GM12878 (cell line): Measurements from ENCODE around the gene BCS1L. TPM values are rescaled to one million over a fixed set of nuclear protein-coding genes. Genes with fewer than 3 reads are reported as not detected.

ENCODE experiments used
- CBX5 ChIP-seq: sonication (generic); IDR thresholded peaks from 2 replicates; pipeline ENCODE4 v1.6.1; 2016; ENCODE audit warnings: low read depth, moderate library complexity, mild to moderate bottlenecking, inconsistent platforms
- EED ChIP-seq: sonication (generic); IDR thresholded peaks from 2 replicates; pipeline ENCODE4 v1.6.1; 2016; ENCODE audit warnings: antibody characterized with exemption, low read depth
- FOXM1 ChIP-seq: IDR thresholded peaks from 2 replicates; pipeline ENCODE4 v1.6.1; 2012; ENCODE audit warnings: low read depth, mild to moderate bottlenecking, inconsistent platforms, low read length, moderate library complexity
- IKZF1 ChIP-seq: fragments of 450-650 bp; conservative IDR thresholded peaks from 2 replicates; pipeline ENCODE4 v1.6.1; 2017; ENCODE audit warnings: antibody characterized with exemption, mild to moderate bottlenecking
- JUNB ChIP-seq: IDR thresholded peaks from 2 replicates; pipeline ENCODE4 v1.6.1; 2016; ENCODE audit warnings: antibody characterized with exemption, mild to moderate bottlenecking
- MEF2A ChIP-seq: IDR thresholded peaks from 2 replicates; pipeline ENCODE4 v1.6.1; 2011; ENCODE audit warnings: low read depth, mild to moderate bottlenecking, low read length, moderate library complexity; ENCODE audit not compliant: insufficient read depth
- MTA3 ChIP-seq: IDR thresholded peaks from 2 replicates; pipeline ENCODE4 v1.6.1; 2012; ENCODE audit warnings: low read length, inconsistent platforms, borderline replicate concordance
- POLR2AphosphoS5 ChIP-seq: IDR thresholded peaks from 2 replicates; pipeline ENCODE4 v1.6.1; 2011; ENCODE audit warnings: mild to moderate bottlenecking, low read length, inconsistent platforms
- ZBED1 ChIP-seq: IDR thresholded peaks from 2 replicates; pipeline ENCODE4 v1.6.1; 2016; ENCODE audit warnings: borderline replicate concordance
- polyA plus RNA-seq, 11 experiments: library from polyadenylated mRNA; depleted of rRNA in 4 of 11; unstranded in 6 of 11; stranded (reverse) in 5 of 11; fragments of >200 nt; fragmentation: Nextera tagmentation in 4 of 11; fragmentation: Illumina TruSeq in 1 of 11; extraction: Ambion mirVana in 4 of 11; extraction: Trizol in 1 of 11; gene quantifications; 1 replicate in 1 of 11; 2 replicates in 10 of 11; pipeline versions ENCODE4 v1.2.1 to v1.2.3, GENCODE V29; 2011 to 2016; ENCODE audit warnings: inconsistent platforms in 2 of 11, missing spikeins in 2 of 11, low read depth in 1 of 11
- total RNA-seq, 4 experiments: library from RNA; depleted of rRNA in 3 of 4; stranded (reverse); fragments of >200 nt in 3 of 4; fragmentation: Illumina TruSeq in 1 of 4; extraction: Trizol in 1 of 4; gene quantifications; 2 replicates each; pipeline versions ENCODE4 v1.2.1 to v1.2.3, GENCODE V29; 2013 to 2021
- TF ChIP-seq, protein P1 (sequence below): IDR thresholded peaks from 2 replicates; pipeline ENCODE4 v1.6.1; 2012; ENCODE audit warnings: low read length, inconsistent platforms
- TF ChIP-seq, protein P2 (sequence below): fragments of 150-350 bp; IDR thresholded peaks from 2 replicates; pipeline ENCODE4 v1.6.1; 2014; ENCODE audit warnings: mild to moderate bottlenecking, low read depth, low read length
- TF ChIP-seq, protein P3 (sequence below): IDR thresholded peaks from 2 replicates; pipeline ENCODE4 v1.6.1; 2012; ENCODE audit warnings: low read depth, low read length, improper control_type of control experiment

The BCS1L gene
- total and polyA plus RNA-seq, 10 of the 15 experiments (the other 5 are each of a cell fraction or from before 2014, with no cell fraction given) = 40.4 to 114 (median 65.2) TPM

DNA sequence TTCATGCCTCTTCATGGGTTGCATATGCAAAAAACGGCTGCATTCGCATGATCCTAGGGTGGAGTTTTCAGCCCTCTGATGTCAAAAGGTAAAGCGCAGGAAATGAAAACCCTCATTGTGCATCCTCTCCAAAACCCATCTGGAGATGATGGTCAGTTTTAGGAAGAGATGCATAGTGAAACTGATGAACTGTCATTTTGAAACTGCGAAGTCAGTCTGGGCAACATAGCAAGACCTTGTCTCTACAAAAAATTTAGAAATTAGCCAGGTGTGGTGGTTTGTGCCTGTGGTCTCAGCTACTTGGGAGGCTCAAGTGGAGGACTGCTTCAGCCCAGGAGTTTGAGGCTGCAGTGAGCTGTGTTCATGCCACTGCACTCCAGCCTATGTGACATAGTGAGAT is 48.6 kb downstream of the BCS1L start (continued):
- TF ChIP-seq, protein P1, sequence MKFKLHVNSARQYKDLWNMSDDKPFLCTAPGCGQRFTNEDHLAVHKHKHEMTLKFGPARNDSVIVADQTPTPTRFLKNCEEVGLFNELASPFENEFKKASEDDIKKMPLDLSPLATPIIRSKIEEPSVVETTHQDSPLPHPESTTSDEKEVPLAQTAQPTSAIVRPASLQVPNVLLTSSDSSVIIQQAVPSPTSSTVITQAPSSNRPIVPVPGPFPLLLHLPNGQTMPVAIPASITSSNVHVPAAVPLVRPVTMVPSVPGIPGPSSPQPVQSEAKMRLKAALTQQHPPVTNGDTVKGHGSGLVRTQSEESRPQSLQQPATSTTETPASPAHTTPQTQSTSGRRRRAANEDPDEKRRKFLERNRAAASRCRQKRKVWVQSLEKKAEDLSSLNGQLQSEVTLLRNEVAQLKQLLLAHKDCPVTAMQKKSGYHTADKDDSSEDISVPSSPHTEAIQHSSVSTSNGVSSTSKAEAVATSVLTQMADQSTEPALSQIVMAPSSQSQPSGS = peak; percentile 41; the same call in 1 of the 2 replicates
- TF ChIP-seq ZBED1 = 0 out of 2 replicates have a peak, but pooled peaks have one; percentile 29
- TF ChIP-seq, protein P2, sequence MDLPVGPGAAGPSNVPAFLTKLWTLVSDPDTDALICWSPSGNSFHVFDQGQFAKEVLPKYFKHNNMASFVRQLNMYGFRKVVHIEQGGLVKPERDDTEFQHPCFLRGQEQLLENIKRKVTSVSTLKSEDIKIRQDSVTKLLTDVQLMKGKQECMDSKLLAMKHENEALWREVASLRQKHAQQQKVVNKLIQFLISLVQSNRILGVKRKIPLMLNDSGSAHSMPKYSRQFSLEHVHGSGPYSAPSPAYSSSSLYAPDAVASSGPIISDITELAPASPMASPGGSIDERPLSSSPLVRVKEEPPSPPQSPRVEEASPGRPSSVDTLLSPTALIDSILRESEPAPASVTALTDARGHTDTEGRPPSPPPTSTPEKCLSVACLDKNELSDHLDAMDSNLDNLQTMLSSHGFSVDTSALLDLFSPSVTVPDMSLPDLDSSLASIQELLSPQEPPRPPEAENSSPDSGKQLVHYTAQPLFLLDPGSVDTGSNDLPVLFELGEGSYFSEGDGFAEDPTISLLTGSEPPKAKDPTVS = no peak
- peak; percentile 34; the same call in 1 of the 2 replicates for TF ChIP-seq MEF2A
- peak; percentile 49; the same call in 1 of the 2 replicates for TF ChIP-seq MTA3
- TF ChIP-seq CBX5 = peak; percentile 80; the same call in 1 of the 2 replicates
- peak; percentile 92 for TF ChIP-seq JUNB
- peak; percentile 27; the same call in 1 of the 2 replicates for TF ChIP-seq FOXM1
- no peak for TF ChIP-seq POLR2AphosphoS5
- peak; percentile 35; the same call in 1 of the 2 replicates for TF ChIP-seq IKZF1
- TF ChIP-seq, protein P3, sequence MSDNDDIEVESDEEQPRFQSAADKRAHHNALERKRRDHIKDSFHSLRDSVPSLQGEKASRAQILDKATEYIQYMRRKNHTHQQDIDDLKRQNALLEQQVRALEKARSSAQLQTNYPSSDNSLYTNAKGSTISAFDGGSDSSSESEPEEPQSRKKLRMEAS = no peak
- peak; percentile 67 for TF ChIP-seq EED
- TF ChIP-seq, all 136 proteins: peak for 21
